Stimulated activated CD8-positive, alpha-beta memory T cell treated with anti-CD3 and anti-CD28 coated beads, Interleukin-7, amount 100 ng/mL, for 4 hours (primary cell): ENCODE data around the gene H1-8.

Experiments used
- DNase-seq, 2 donors: peaks; one replicate each; pipeline ENCODE4 v3.0.0-alpha.2; 2020; ENCODE audit warnings: low read depth in 2 of 2

Gene H1-8

GRCh38 chr3:129556358-129556695 lies 13.4 kb downstream of the H1-8 start:
- no peak for DNase-seq

- no peak for DNase-seq
These were observed 14.0 kb downstream of the H1-8 start for GRCh38 chr3:129556890-129557547.

GRCh38 chr3:129557548-129557894 lies 14.5 kb downstream of the H1-8 start:
- DNase-seq = no peak

- no peak for DNase-seq
These were observed 15.3 kb downstream of the H1-8 start for GRCh38 chr3:129558081-129558771.

- no peak for DNase-seq
These were observed 16.0 kb downstream of the H1-8 start for GRCh38 chr3:129558772-129559564.

GRCh38 chr3:129559565-129560079 lies 16.6 kb downstream of the H1-8 start:
- no peak for DNase-seq

GRCh38 chr3:129560269-129560787 lies 17.4 kb downstream of the H1-8 start:
- DNase-seq = no peak

GRCh38 chr3:129560911-129561594 lies 18.1 kb downstream of the H1-8 start:
- DNase-seq = no peak

- no peak for DNase-seq
These were observed 18.8 kb downstream of the H1-8 start for GRCh38 chr3:129561619-129562248.

- no peak for DNase-seq
These were observed 19.8 kb downstream of the H1-8 start for GRCh38 chr3:129562803-129563202.

GRCh38 chr3:129563332-129563731 lies 20.4 kb downstream of the H1-8 start:
- DNase-seq = no peak

GRCh38 chr3:129563850-129564535 lies 21.0 kb downstream of the H1-8 start:
- DNase-seq = no peak

- DNase-seq = no peak
These were observed 22.1 kb downstream of the H1-8 start for GRCh38 chr3:129564981-129565644.

- DNase-seq = no peak
These were observed 22.9 kb downstream of the H1-8 start for GRCh38 chr3:129565902-129566301.

GRCh38 chr3:129567176-129567705 lies 24.3 kb downstream of the H1-8 start:
- DNase-seq = no peak

- no peak for DNase-seq
These were observed 25.0 kb downstream of the H1-8 start for GRCh38 chr3:129567939-129568338.

- DNase-seq = no peak
These were observed 26.9 kb downstream of the H1-8 start for GRCh38 chr3:129569856-129570255.

GRCh38 chr3:129571605-129572547 lies 28.9 kb downstream of the H1-8 start:
- no peak for DNase-seq

GRCh38 chr3:129572603-129573002 lies 29.6 kb downstream of the H1-8 start:
- no peak for DNase-seq
